Measurements from ENCODE around the gene FLYWCH1. TPM values are rescaled to one million over a fixed set of nuclear protein-coding genes. Genes with fewer than 3 reads are reported as not detected.

The FLYWCH1 gene
- total and polyA plus RNA-seq, 9 of the 15 experiments (the other 6 are each of a cell fraction or from before 2014, with no cell fraction given): 0.18 to 33.6 (median 11.3) TPM

DNA sequence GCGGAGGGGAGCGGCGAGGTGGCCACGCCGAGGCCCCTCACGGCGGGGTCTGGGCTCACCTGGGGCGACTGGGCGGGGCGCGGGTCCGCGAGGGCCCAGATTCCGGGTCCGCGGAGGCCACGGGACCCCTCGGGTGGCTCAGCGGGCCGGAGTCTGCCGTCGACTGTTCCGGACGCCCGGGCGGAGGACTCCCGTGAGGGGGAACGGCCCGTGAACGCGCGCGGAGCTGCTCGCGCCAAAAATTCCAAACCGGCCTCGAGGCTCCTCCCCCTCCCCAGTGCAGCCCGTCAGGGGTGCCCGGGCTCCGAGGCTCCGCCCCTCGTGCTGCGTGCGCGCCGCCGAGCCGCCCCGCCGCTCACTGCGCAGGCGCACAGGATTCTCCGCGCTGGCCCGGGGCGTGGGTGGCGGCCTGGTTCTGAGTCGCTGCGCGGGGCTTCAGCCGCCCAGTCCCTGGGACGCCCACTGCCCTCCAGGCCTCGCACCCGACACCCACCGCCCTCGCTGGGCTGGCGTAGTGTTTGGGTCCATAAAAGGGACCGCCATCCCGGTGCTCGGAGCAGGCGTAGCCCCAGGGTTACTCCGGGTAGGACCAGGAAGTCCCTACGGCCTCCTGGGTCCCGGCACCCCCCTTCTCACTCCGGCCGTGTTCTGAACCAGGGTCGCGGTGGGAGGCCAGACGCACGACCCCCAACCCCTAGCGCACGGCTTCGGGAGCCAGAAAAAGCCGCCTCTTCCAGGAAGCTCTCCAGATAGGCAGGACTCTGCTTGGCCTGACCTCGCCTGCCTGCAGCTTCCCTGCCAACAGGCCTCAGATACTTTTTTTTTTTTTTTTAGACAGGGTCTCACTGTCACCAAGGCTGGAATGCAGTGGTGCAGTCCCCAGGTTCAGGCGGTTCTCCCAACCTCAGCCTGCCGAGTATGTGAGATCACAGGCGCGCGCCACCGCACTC is 68.8 kb downstream of the FLYWCH1 start, which contains the start of gene PKMYT1 (continued):
- TF ChIP-seq PRPF4 (IDR thresholded peaks at IDR 0.05; ENCODE audit: insufficient read depth, low read depth, low read length, poor library complexity, severe bottlenecking): no peak
- no peak for TF ChIP-seq NFXL1 (CRISPR knock-in tag; IDR thresholded peaks at IDR 0.05)
- peak; percentile 85 for TF ChIP-seq ZNF436 (CRISPR knock-in tag; IDR thresholded peaks at IDR 0.05)
- TF ChIP-seq, protein P1, sequence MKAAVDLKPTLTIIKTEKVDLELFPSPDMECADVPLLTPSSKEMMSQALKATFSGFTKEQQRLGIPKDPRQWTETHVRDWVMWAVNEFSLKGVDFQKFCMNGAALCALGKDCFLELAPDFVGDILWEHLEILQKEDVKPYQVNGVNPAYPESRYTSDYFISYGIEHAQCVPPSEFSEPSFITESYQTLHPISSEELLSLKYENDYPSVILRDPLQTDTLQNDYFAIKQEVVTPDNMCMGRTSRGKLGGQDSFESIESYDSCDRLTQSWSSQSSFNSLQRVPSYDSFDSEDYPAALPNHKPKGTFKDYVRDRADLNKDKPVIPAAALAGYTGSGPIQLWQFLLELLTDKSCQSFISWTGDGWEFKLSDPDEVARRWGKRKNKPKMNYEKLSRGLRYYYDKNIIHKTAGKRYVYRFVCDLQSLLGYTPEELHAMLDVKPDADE (conservative IDR thresholded peaks at IDR 0.05; ENCODE audit: control insufficient read depth, low read depth, low read length): no peak; the same call in 1 of the 2 replicates
- TF ChIP-seq ZKSCAN8 (CRISPR knock-in tag; IDR thresholded peaks at IDR 0.05): no peak
- TF ChIP-seq BRF1 (IDR thresholded peaks at IDR 0.05; ENCODE audit: borderline replicate concordance, extremely low read depth, insufficient read length): no peak
- TF ChIP-seq TEAD2 (tag; IDR thresholded peaks at IDR 0.05): no peak
- TF ChIP-seq, protein P2, sequence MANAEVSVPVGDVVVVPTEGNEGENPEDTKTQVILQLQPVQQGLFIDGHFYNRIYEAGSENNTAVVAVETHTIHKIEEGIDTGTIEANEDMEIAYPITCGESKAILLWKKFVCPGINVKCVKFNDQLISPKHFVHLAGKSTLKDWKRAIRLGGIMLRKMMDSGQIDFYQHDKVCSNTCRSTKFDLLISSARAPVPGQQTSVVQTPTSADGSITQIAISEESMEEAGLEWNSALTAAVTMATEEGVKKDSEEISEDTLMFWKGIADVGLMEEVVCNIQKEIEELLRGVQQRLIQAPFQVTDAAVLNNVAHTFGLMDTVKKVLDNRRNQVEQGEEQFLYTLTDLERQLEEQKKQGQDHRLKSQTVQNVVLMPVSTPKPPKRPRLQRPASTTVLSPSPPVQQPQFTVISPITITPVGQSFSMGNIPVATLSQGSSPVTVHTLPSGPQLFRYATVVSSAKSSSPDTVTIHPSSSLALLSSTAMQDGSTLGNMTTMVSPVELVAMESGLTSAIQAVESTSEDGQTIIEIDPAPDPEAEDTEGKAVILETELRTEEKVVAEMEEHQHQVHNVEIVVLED (CRISPR knock-in tag; IDR thresholded peaks at IDR 0.05): peak; percentile 89
- TF ChIP-seq, protein P3, sequence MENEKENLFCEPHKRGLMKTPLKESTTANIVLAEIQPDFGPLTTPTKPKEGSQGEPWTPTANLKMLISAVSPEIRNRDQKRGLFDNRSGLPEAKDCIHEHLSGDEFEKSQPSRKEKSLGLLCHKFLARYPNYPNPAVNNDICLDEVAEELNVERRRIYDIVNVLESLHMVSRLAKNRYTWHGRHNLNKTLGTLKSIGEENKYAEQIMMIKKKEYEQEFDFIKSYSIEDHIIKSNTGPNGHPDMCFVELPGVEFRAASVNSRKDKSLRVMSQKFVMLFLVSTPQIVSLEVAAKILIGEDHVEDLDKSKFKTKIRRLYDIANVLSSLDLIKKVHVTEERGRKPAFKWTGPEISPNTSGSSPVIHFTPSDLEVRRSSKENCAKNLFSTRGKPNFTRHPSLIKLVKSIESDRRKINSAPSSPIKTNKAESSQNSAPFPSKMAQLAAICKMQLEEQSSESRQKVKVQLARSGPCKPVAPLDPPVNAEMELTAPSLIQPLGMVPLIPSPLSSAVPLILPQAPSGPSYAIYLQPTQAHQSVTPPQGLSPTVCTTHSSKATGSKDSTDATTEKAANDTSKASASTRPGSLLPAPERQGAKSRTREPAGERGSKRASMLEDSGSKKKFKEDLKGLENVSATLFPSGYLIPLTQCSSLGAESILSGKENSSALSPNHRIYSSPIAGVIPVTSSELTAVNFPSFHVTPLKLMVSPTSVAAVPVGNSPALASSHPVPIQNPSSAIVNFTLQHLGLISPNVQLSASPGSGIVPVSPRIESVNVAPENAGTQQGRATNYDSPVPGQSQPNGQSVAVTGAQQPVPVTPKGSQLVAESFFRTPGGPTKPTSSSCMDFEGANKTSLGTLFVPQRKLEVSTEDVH (IDR thresholded peaks at IDR 0.05; ENCODE audit: low read depth, partially characterized antibody): peak; percentile 81
- TF ChIP-seq RBM17 (IDR thresholded peaks at IDR 0.05; ENCODE audit: borderline replicate concordance, low read depth, low read length): no peak
- TF ChIP-seq, protein P4, sequence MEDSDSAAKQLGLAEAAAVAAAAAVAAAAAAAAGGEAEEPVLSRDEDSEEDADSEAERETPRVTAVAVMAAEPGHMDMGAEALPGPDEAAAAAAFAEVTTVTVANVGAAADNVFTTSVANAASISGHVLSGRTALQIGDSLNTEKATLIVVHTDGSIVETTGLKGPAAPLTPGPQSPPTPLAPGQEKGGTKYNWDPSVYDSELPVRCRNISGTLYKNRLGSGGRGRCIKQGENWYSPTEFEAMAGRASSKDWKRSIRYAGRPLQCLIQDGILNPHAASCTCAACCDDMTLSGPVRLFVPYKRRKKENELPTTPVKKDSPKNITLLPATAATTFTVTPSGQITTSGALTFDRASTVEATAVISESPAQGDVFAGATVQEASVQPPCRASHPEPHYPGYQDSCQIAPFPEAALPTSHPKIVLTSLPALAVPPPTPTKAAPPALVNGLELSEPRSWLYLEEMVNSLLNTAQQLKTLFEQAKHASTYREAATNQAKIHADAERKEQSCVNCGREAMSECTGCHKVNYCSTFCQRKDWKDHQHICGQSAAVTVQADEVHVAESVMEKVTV (CRISPR knock-in tag; IDR thresholded peaks at IDR 0.05): no peak
- no peak for TF ChIP-seq HOXB6 (CRISPR knock-in tag; IDR thresholded peaks at IDR 0.05; ENCODE audit: borderline replicate concordance)
- TF ChIP-seq, protein P5, sequence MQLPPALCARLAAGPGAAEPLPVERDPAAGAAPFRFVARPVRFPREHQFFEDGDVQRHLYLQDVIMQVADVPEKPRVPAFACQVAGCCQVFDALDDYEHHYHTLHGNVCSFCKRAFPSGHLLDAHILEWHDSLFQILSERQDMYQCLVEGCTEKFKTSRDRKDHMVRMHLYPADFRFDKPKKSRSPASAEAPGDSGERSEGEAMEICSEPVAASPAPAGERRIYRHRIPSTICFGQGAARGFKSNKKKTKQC (CRISPR knock-in tag; IDR thresholded peaks at IDR 0.05): peak; percentile 52
- no peak for TF ChIP-seq HMG20A (CRISPR knock-in tag; conservative IDR thresholded peaks at IDR 0.05)
- TF ChIP-seq ZNF668 (CRISPR knock-in tag; IDR thresholded peaks at IDR 0.05): no peak
- TF ChIP-seq BCOR (IDR thresholded peaks at IDR 0.05): no peak
- no peak for TF ChIP-seq CSDE1 (IDR thresholded peaks at IDR 0.05)
- TF ChIP-seq, protein P6, sequence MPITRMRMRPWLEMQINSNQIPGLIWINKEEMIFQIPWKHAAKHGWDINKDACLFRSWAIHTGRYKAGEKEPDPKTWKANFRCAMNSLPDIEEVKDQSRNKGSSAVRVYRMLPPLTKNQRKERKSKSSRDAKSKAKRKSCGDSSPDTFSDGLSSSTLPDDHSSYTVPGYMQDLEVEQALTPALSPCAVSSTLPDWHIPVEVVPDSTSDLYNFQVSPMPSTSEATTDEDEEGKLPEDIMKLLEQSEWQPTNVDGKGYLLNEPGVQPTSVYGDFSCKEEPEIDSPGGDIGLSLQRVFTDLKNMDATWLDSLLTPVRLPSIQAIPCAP (CRISPR knock-in tag; IDR thresholded peaks at IDR 0.05; ENCODE audit: borderline replicate concordance): peak; percentile 44; the same call in 1 of the 2 replicates

Data from K562 (cell line).